VCaP (cell line): ENCODE measurements around the gene SIK2.

Source experiments
- H3K27ac ChIP-seq: fragments of 450-650 bp; 2 replicates; pipeline ENCODE4 v1.5.1; 2017
- CTCF ChIP-seq: fragments of 450-650 bp; conservative IDR thresholded peaks from 2 replicates; pipeline ENCODE4 v1.5.1; 2017; ENCODE audit warnings: mild to moderate bottlenecking, moderate library complexity

Gene SIK2

GRCh38 chr11:111676878-111677585 is 74.8 kb downstream of the SIK2 start:
- TF ChIP-seq CTCF, result no peak
- H3K27ac ChIP-seq, result no peak overlapping the region

- TF ChIP-seq CTCF, result no peak
- no peak overlapping the region for H3K27ac ChIP-seq
Measured at GRCh38 chr11:111680486-111681175, 78.4 kb downstream of the SIK2 start.

GRCh38 chr11:111683806-111684205 is 81.6 kb downstream of the SIK2 start:
- TF ChIP-seq CTCF, result no peak
- H3K27ac ChIP-seq, result no peak overlapping the region

- H3K27ac ChIP-seq, result no peak overlapping the region
- no peak for TF ChIP-seq CTCF
Measured at GRCh38 chr11:111684251-111684650, 82.0 kb downstream of the SIK2 start.

- no peak for TF ChIP-seq CTCF
- H3K27ac ChIP-seq, result no peak overlapping the region
Measured at GRCh38 chr11:111688013-111688412, 85.8 kb downstream of the SIK2 start.

- H3K27ac ChIP-seq, result no peak overlapping the region
- no peak for TF ChIP-seq CTCF
Measured at GRCh38 chr11:111691176-111691575, 88.9 kb downstream of the SIK2 start.

GRCh38 chr11:111691741-111692140 is 89.5 kb downstream of the SIK2 start:
- H3K27ac ChIP-seq, result no peak overlapping the region
- no peak for TF ChIP-seq CTCF
